KMS-11 (cell line): ENCODE data around the gene DSCAML1.

Source experiments
- H2AFZ ChIP-seq: fragments of 200-600 bp; sonication (generic); 2 replicates; pipeline ENCODE4 v1.6.1; 2016; ENCODE audit warnings: antibody characterized with exemption, mixed run types, low read depth
- H3K27ac ChIP-seq: fragments of 200-600 bp; sonication (generic); 2 replicates; pipeline ENCODE4 v1.6.1; 2016; ENCODE audit warnings: mild to moderate bottlenecking, mixed run types
- H3K27me3 ChIP-seq: fragments of 200-600 bp; sonication (generic); 2 replicates; pipeline ENCODE4 v1.6.1; 2017; ENCODE audit warnings: mild to moderate bottlenecking, low read depth, mixed run types, moderate library complexity; ENCODE audit not compliant: insufficient read depth
- H3K36me3 ChIP-seq: fragments of 200-600 bp; sonication (generic); 2 replicates; pipeline ENCODE4 v1.6.1; 2017; ENCODE audit warnings: mild to moderate bottlenecking, mixed run types; ENCODE audit not compliant: insufficient read depth
- H3K4me1 ChIP-seq: fragments of 200-600 bp; sonication (generic); 2 replicates; pipeline ENCODE4 v1.6.1; 2016; ENCODE audit warnings: mild to moderate bottlenecking, low read depth, mixed run types; ENCODE audit not compliant: poor library complexity, severe bottlenecking
- H3K4me2 ChIP-seq: fragments of 200-600 bp; sonication (generic); 2 replicates; pipeline ENCODE4 v1.7.0; 2016; ENCODE audit warnings: mild to moderate bottlenecking, mixed run types
- H3K4me3 ChIP-seq: fragments of 200-600 bp; sonication (generic); IDR thresholded peaks from 2 replicates; pipeline ENCODE4 v1.6.1; 2017; ENCODE audit warnings: low read depth, low read length, mixed read lengths; ENCODE audit not compliant: insufficient read depth
- H3K79me2 ChIP-seq: fragments of 200-600 bp; sonication (generic); 2 replicates; pipeline ENCODE4 v1.6.1; 2016; ENCODE audit warnings: low read depth, mixed run types; ENCODE audit not compliant: insufficient read depth
- H3K9ac ChIP-seq: fragments of 200-600 bp; sonication (generic); 2 replicates; pipeline ENCODE4 v1.6.1; 2016; ENCODE audit warnings: mild to moderate bottlenecking, mixed run types
- H4K20me1 ChIP-seq: fragments of 200-600 bp; sonication (generic); 2 replicates; pipeline ENCODE4 v1.6.1; 2016; ENCODE audit warnings: mild to moderate bottlenecking, mixed run types; ENCODE audit not compliant: insufficient read depth
- CTCF ChIP-seq: fragments of 200-600 bp; sonication (generic); conservative IDR thresholded peaks from 2 replicates; pipeline ENCODE4 v1.6.1; 2017; ENCODE audit warnings: low read depth, mild to moderate bottlenecking, antibody characterized with exemption, low read length, moderate library complexity, mixed read lengths

Gene DSCAML1

DNA sequence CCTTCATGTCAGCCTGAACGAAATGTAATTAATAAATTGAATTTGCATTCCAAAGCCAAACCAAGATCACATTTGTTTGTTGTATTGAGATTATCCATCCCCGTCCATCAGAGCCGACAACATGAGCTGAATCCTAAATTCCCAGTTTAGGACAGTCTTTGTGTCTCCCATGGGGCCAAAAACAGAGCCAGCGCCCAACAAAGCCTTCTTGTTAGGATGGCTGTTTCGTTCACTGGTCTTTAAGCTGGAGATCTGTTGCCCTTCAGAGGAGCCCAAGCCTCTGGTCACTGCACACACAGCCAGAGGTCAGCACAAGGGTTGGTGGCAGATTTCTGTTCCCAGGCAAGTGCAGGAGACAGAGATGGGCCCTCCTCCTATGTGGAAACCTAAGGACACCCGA lies 25.8 kb downstream of the DSCAML1 start:
- no peak overlapping the region for H3K9ac ChIP-seq

GRCh38 chr11:117770061-117770460 lies 27.0 kb downstream of the DSCAML1 start:
- H3K36me3 ChIP-seq, result no peaks in the 10 kb centered on the region
- TF ChIP-seq CTCF, result no peak
- H3K9ac ChIP-seq, result no peak overlapping the region
- H2AFZ ChIP-seq, result no peak overlapping the region
- no peaks in the 10 kb centered on the region for H3K27me3 ChIP-seq
- no peak overlapping the region for H3K4me3 ChIP-seq
- H3K4me2 ChIP-seq, result no peak overlapping the region
- H4K20me1 ChIP-seq, result no peaks in the 10 kb centered on the region
- H3K27ac ChIP-seq, result no peak overlapping the region
- H3K79me2 ChIP-seq, result no peaks in the 10 kb centered on the region
- no peaks in the 10 kb centered on the region for H3K4me1 ChIP-seq

More for the DNA sequence above, 25.8 kb downstream of the DSCAML1 start:
- H3K4me2 ChIP-seq, result no peak overlapping the region
- no peak overlapping the region for H2AFZ ChIP-seq
- H3K27me3 ChIP-seq, result no peaks in the 10 kb centered on the region
- no peak overlapping the region for H3K4me3 ChIP-seq
- no peaks in the 10 kb centered on the region for H3K79me2 ChIP-seq
- TF ChIP-seq CTCF, result no peak
- H3K4me1 ChIP-seq, result no peaks in the 10 kb centered on the region
- no peaks in the 10 kb centered on the region for H4K20me1 ChIP-seq
- H3K36me3 ChIP-seq, result no peaks in the 10 kb centered on the region
- no peak overlapping the region for H3K27ac ChIP-seq

DNA sequence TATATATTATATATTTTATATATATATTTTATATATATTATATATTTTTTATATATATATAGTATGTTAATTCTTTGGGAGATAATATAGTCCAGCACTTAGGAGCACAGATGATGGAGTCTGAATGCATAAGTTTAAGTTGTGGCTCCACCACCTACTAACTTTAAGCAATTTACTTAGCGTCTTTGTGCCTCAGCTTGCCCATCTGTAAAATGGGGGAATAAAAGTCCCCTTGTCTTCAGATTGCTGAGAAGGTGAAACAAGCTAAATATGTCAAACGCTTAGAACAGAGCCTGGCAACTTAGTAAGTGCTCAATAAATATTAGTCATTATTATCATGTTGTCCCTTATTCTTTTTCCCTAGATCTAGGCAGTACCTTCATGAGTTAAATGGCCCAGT lies 27.5 kb downstream of the DSCAML1 start:
- Histone ChIP-seq H3K4me3 (no peak overlapping the region), H3K27me3 (no peaks in the 10 kb centered on the region), H3K4me2 (no peak overlapping the region), H3K9ac (no peak overlapping the region), H3K36me3 (no peaks in the 10 kb centered on the region), H3K79me2 (no peaks in the 10 kb centered on the region), H2AFZ (no peak overlapping the region), H3K27ac (no peak overlapping the region), H3K4me1 (no peaks in the 10 kb centered on the region), H4K20me1 (no peaks in the 10 kb centered on the region)
- no peak for TF ChIP-seq CTCF

GRCh38 chr11:117768506-117768905 lies 28.5 kb downstream of the DSCAML1 start:
- Histone ChIP-seq H3K4me2 (no peak overlapping the region), H2AFZ (no peak overlapping the region), H3K79me2 (no peaks in the 10 kb centered on the region), H3K27me3 (no peaks in the 10 kb centered on the region), H3K4me3 (no peak overlapping the region), H3K4me1 (no peaks in the 10 kb centered on the region), H3K9ac (no peak overlapping the region), H3K27ac (no peak overlapping the region), H3K36me3 (no peaks in the 10 kb centered on the region), H4K20me1 (no peaks in the 10 kb centered on the region)
- no peak for TF ChIP-seq CTCF
